Measurements from ENCODE around the gene FAM131A. TPM values are rescaled to one million over a fixed set of nuclear protein-coding genes. Genes with fewer than 3 reads are reported as not detected.

Gene FAM131A
- total and polyA plus RNA-seq, 2 of the 4 experiments (the other 2 are of a cell fraction): 10.8 to 19.5 TPM

GRCh38 chr3:184387174-184387714 is 49.8 kb downstream of the FAM131A start:
- TF ChIP-seq NFE2L2 (IDR thresholded peaks at IDR 0.05; ENCODE audit: low read depth, low read length) (no peak), MAFK (IDR thresholded peaks at IDR 0.05; ENCODE audit: low read depth, low read length) (no peak), RAD21 (IDR thresholded peaks at IDR 0.05; ENCODE audit: low read length) (no peak), MAZ (IDR thresholded peaks at IDR 0.05; ENCODE audit: borderline replicate concordance, low read depth, low read length) (no peak), BHLHE40 (IDR thresholded peaks at IDR 0.05; ENCODE audit: low read depth, low read length) (no peak), RCOR1 (IDR thresholded peaks at IDR 0.05; ENCODE audit: insufficient replicate concordance, low read length) (no peak), MXI1 (IDR thresholded peaks at IDR 0.05; ENCODE audit: borderline replicate concordance, low read depth, low read length) (no peak), FOS (IDR thresholded peaks at IDR 0.05; ENCODE audit: low read depth, low read length) (no peak), CTCF (conservative IDR thresholded peaks at IDR 0.05; ENCODE audit: low read depth, low read length) (no peak), POLR2A (IDR thresholded peaks at IDR 0.05; ENCODE audit: low read depth, low read length) (no peak), CHD1 (IDR thresholded peaks at IDR 0.05; ENCODE audit: low read depth, low read length) (no peak), RFX5 (IDR thresholded peaks at IDR 0.05; ENCODE audit: low read depth, low read length) (no peak), CEBPB (IDR thresholded peaks at IDR 0.05; ENCODE audit: low read depth, low read length) (no peak), USF2 (IDR thresholded peaks at IDR 0.05; ENCODE audit: low read depth, low read length) (no peak), SMC3 (IDR thresholded peaks at IDR 0.05; ENCODE audit: low read depth, low read length) (no peak)
- ChIA-PET POLR2A (ENCODE audit: unreplicated experiment) (no interaction called here), CTCF (interaction anchor here (0.7 kb wide), 1 partner anchor 16 kb away, joined by 4 read pairs; no protein-coding TSS in a partner anchor)
- no peak overlapping the region for H3K4me2 ChIP-seq (ENCODE audit: low read depth, low read length)
- intact Hi-C loops (cut with micrococcal nuclease): no loop called here
- no peak overlapping the region for H3K4me3 ChIP-seq (ENCODE audit: insufficient read depth, low read depth, low read length)
- no peak overlapping the region for H3K27ac ChIP-seq (ENCODE audit: insufficient read depth, low read length)
- H2BK120ac ChIP-seq (ENCODE audit: low read depth, low read length): no peak overlapping the region
- no peak overlapping the region for H3K14ac ChIP-seq (replicated peaks; ENCODE audit: low read depth, low read length)
- H4K91ac ChIP-seq (ENCODE audit: insufficient read depth, low read depth, low read length): no peak overlapping the region
- WGBS, 2 experiments (ENCODE audit: extremely low coverage in 2 of 2, insufficient read length in 1 of 2): 63% methylated on average over 1 of the region's 12 CpGs; no CpG with 5 or more reads in 1 of the 2 experiments
- H2AK5ac ChIP-seq (ENCODE audit: low read depth, low read length): no peak overlapping the region
- no peak overlapping the region for H3K18ac ChIP-seq (ENCODE audit: low read depth, low read length)
- in situ Hi-C loops (cut with MboI; ENCODE audit: low sequenced_read_pairs): no loop called here
- no peak overlapping the region for H2BK5ac ChIP-seq (ENCODE audit: low read depth, low read length, poor library complexity, severe bottlenecking)
- no peak overlapping the region for H3K23ac ChIP-seq (ENCODE audit: low read depth, low read length)
- H4K8ac ChIP-seq (ENCODE audit: low read depth in 2 of 2, low read length in 2 of 2): no peak overlapping the region
- no peak for ATAC-seq (ENCODE audit: low read depth)
- H4K5ac ChIP-seq (ENCODE audit: low read depth, low read length): no peak overlapping the region
- no peak overlapping the region for H3K9ac ChIP-seq (ENCODE audit: low read depth, low read length)
- H3K79me1 ChIP-seq (ENCODE audit: low read depth in 1 of 2, low read length in 2 of 2): no peaks in the 10 kb centered on the region
- H3K9me3 ChIP-seq (ENCODE audit: control insufficient read depth, insufficient read depth, low read length): no peaks in the 10 kb centered on the region
- peaks cover 75% of the 10 kb centered on the region for H3K27me3 ChIP-seq (ENCODE audit: control insufficient read depth, insufficient read depth, low read length)
- no peak for DNase-seq
- H2AK9ac ChIP-seq (replicated peaks; ENCODE audit: low read depth, low read length, poor library complexity): no peak overlapping the region
- H2BK15ac ChIP-seq (ENCODE audit: low read depth, low read length): no peak overlapping the region
- no peak overlapping the region for H2AFZ ChIP-seq (replicated peaks; ENCODE audit: low read length, poor library complexity)
- BruUV-seq (replicated peaks): no TSS peak
- H3K4me1 ChIP-seq (ENCODE audit: control insufficient read depth, insufficient read depth, low read length): no peaks in the 10 kb centered on the region
- H3K56ac ChIP-seq (ENCODE audit: extremely low read depth, insufficient read depth, low read length): no peak overlapping the region
- H3K4ac ChIP-seq (ENCODE audit: low read depth, low read length): no peak overlapping the region
- H3K36me3 ChIP-seq (ENCODE audit: control insufficient read depth, insufficient read depth, low read length): no peaks in the 10 kb centered on the region
- no peak overlapping the region for H2BK20ac ChIP-seq (ENCODE audit: low read depth, low read length)
- no peaks in the 10 kb centered on the region for H4K20me1 ChIP-seq (ENCODE audit: insufficient read depth, low read length)
- no peaks in the 10 kb centered on the region for H3K9me1 ChIP-seq (ENCODE audit: insufficient read depth, low read length)
- dilution Hi-C loops (cut with HindIII; ENCODE audit: low sequenced_read_pairs, unreplicated experiment): no loop called here

All from IMR-90 (cell line).